Measurements from ENCODE around the gene PTPDC1.

PTPDC1 gene

DNA sequence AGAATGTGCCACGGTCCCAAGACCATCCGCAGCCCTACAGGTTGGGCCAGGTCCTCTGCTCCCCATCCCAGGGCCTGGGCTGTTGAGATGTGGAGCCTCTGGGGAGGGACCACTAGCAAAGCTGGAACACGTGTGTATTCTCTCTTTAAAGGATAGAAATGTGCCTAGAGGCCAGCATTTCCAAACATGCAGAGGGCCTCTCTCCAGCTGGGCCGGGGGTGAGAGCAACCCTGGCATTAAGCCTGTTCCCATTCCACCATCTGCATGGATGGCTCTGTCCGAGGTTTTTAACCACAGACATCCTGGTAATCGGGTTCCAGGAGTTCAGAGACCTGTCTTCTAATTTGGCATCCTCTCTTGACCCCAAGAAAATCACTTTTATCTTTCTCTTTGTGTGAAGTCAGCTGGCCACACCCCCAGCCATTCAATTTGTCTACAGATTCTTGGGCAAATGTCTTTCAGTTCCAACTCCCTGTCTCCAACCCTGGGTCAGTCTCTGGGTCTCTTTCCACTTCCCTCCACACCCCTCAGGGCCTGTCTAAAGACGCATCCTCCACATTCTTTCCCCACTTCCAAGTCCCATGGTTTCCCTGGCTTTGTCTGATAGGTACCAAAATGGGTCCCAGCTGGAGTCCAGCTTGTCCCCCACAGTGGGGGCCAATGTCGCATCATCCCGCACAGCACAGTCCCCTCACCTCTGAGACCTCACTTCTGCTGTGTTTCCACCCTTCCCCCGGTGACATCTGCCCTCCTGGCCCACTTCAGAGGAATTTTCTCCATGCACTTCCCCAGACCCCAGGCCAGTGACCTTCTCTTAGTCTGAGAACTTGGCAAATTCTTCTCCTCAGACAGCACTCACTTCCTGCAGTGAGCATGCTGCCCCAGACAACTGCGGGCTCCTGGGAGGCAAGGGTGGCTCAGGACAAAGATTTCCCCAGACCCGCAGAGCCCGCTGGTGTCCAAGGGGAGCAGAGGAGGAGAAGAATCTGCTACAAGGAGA lies 56.8 kb downstream of the PTPDC1 start:
- DNase-seq (ENCODE audit: low read depth in 2 of 2): no peak

DNA sequence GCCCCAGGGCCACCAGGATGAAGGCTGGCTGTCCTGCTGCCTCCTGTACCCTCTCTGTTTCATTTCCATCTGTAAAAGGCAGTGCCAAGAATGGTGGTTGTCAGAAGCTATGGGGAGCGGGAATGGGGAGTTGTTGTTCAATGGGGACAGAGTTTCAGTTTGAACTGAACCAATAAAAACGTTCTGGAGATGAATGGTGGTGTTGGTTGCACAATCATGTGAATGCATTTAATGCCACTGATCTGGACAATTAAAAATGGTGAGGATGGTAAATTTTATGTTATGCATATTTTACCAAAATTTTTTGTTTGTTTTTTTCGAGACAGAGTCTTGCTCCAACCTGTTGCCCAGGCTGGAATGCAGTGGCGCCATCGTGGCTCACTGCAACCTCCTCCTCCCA lies 58.1 kb downstream of the PTPDC1 start:
- DNase-seq (ENCODE audit: low read depth in 2 of 2): no peak

DNA sequence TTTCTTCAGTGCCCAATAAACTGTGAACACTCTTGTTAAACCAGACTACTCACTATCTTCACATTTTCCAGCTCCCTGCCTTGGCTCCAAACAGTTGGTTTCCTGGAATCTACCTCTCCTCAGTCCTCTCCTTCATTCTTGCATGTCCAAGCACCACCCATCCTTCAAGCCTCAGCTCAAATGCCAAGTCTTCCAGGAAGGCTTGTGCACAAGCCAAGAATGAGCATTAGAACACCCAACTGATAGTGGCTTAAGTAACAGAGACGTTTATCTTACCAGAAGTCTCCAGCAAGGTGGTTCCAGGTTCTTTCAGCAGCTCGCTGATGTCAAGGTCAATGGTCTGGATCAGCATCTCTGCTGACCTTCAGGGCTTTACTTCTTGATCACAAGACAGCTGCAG lies 60.1 kb downstream of the PTPDC1 start:
- no peak for DNase-seq (ENCODE audit: low read depth in 2 of 2)

DNA sequence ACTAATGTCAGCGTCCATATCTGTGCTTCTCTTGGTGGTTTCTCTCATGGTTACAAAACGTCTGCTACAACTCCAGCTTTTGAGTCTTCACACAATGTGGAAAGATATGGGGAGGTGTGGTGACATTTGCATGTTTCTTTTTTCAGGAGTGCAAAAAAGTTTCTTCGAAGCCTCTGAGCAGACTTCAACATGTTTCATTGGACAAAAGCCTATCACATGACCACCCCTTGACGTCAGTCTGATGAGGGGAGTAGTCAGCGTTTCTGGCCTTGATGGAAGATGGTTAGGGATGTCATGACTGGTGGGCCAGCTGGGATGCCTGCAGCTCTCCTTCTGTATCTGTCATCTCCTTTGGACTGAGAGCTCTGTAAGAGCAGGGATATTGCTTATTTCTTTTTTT lies 61.4 kb downstream of the PTPDC1 start:
- DNase-seq (ENCODE audit: low read depth in 2 of 2): no peak

DNA sequence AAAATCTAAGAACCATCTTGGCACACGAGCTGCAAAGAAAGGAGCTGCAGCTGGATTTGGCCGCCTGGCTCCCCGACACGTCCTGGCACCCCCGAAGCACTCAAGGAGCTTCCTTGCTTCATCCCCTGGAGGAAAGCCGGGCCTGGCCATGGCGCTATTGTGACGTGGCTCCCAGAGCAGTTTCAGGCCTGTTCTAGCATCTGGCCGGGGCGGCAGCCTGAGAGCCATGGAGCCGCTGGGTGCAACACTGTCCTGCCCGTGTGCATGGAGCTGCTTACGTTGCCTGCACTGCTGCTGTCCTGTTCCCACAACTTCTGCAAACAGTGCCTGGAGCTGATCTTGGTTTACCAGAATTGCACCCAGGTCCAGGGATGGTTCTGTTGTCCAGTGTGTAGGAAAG lies 63.5 kb downstream of the PTPDC1 start:
- DNase-seq (ENCODE audit: low read depth in 2 of 2): no peak

DNA sequence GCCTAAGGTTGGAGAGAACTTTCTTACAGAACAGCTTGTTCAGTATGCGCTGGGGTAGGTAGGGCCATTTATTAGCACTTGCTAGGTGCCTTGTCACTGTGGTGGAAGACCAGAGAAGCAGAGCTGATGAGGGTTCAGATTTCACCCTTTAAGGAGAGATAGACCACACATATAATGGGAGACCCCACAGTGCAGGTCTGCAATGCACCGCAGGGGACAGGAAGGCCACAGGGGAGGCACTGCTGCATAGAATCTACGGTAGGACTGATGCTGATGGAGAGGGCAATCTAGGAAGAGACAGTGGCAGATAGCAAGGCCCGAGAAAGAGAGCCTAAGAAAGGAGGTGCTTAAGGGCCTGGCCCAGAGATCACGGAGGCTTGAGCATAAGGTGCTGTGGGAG lies 64.2 kb downstream of the PTPDC1 start:
- no peak for DNase-seq (ENCODE audit: low read depth in 2 of 2)

DNA sequence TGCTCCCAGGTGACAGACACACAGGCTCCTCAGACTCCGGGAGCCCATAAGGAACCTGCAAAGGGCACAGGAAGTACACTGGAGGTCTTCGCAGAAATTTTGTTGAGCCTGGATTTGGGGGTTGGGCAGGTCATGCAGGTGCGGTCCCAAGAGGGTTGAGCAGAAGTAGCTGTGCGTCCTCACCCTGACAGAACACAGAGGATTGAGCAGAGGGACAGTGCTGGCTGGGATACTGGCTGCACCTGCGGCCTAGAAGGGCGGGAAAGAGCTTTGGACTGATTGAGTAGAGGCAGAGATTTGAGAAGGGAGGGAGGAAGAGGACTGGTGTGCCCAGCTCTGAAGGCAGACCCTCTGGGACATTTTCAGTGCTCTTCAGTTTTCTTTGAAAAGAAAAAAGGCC lies 65.4 kb downstream of the PTPDC1 start:
- no peak for DNase-seq (ENCODE audit: low read depth in 2 of 2)

DNA sequence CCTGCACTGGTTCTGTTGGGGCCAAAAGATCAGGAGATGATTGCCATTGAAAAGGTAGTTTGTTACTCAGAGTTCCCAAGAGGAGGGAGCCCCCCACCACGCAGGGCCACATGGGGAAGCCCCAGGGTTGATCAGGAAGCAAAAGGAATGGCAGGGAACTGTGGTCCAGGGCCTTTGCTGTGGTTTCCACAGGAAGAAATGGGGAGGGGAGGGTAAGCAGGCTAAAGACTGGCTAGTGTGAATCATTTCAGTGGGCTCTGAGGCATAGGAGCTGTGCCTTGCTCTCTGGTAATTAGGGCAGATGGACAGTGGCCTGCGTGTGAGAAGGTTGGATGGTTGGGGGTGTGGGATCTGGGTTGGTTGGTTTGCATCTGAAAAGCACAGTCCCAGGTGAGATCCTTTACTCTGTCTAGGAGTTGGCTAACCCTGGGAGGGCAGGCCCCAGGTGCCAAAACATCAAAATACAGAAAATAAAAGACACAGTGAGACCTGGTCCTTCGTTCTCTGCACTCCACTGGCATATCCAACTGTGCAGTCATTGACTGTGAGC lies 66.1 kb downstream of the PTPDC1 start:
- no peak for DNase-seq (ENCODE audit: low read depth in 2 of 2)

DNA sequence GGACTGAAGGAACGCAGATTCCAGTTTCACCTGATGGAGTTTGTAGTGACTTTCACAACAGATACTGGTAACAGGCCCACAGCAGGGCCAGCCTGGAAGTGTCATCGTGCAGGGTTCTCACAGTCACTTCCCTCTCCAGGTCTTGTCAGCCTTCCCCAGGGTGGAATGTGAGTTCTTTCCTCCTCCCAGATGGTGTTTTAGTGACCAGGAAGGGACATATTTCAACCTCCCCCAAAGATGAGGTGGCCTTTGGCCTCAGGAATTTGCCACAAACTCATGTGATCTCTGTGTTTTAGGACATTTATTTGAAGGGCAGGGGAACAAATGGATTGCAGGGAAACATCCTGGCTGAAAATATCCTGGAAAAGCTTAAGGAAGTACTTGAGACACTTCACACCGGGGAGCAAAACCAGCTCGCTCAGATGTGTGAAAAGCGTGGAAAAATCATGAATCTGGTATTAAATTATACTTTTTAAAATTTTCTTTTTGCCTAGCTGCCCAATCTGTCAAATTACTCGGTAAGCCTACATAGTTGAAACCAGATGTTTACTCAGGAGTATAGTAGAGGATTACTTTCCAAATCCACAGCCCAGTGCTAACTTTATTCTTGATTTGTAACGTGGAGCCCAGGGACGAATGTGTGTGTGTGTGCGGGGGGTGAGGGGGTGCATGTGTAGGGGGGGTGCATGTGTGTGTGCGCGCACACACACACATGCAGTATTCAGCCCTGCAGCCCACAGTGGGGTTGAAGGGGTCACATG lies 66.8 kb downstream of the PTPDC1 start:
- no peak for DNase-seq (ENCODE audit: low read depth in 2 of 2)

DNA sequence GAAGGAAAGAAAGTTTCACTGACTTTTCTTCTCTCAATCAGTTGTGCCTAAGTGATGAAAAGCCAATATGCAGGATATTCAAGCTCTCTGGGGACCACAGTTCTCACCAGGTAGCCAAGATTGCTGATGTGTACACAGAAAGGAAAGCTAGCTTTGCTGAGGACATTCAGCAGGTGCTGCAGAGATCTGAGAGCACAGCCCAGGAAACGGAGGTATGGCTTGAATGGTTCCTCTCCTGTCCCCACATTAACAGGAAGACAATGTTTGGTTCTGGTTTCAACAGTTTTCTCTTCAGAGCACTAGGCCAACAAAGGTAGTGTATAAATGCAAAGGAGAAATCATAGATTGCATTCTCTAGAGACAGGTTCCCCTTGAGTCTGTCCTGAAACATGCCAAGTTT lies 69.6 kb downstream of the PTPDC1 start:
- DNase-seq (ENCODE audit: low read depth in 2 of 2): no peak

DNA sequence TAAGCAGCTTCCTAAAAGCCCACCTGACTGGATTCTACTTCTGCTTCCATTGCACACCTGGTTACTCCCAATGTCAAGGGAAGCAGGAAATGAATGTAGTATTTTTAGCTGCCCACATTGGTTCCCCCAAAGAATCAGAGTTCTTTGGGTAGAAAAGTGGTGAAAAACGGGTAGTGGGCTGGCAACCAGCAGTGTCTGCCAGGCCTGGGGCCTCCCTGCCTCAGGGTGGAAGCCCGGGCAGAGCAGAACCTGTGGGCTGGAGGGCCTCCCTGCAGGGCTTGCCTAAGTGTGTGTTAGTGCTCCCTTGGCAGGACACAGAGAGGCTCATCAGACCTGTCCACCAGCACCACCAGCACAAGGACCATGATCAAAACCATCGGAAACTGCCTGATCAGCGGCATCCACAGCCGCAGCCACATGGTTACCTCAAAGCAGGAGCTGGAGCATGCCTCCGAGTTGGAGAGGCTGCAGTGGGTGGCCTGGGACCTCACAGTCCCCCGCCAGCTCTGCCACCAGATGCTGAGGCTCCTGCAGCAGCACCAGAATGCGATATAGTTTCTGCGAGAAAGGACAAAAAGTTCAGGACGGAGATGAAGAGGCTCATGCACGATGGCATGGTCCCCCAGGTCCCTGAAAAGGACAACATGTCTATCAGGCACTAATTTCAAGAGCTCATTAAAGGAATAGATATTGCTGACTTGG lies 72.2 kb downstream of the PTPDC1 start:
- DNase-seq (ENCODE audit: low read depth in 2 of 2): no peak

DNA sequence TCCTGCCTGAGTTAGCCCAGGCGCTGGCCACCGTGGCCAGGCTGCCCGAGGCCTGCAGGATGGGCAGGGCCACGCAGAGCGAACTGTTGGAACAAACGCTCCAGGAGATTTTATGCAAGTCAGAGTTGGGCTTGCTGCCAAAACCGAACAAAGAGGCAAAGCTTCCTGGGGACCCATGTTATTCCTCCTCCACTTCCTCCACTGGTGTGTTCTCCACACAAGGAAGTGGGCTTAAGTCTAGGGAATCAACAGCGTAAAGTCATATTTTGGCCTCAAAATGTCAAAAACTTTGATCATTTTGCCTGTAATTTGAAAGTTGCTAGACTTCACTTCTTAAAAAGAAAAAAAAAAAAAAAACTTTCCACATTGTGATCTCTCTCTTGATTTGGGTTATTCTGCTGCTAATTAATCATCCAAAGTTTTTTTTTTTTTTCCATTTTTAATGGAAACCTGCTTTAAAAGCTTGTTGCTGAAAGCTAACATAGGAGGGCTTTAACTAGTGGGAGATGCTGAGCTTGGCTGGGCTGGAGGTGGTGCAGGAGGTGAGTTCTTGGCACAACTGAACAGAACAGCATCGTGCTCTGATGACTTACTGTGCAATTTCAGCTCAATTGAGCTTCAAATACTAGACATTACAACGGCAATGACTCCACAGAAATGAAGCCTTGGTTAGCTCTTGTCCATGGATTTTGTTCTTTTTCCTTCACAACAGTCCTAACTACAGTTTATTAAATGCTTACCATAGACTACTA lies 73.0 kb downstream of the PTPDC1 start:
- DNase-seq (ENCODE audit: low read depth in 2 of 2): no peak
